PFSK-1 (cell line): ENCODE data around the gene DTL.

ENCODE experiments used
- FOXP2 ChIP-seq: optimal IDR thresholded peaks from 2 replicates; pipeline ENCODE3; 2011; ENCODE audit warnings: borderline replicate concordance, control low read depth, inconsistent platforms; ENCODE audit not compliant: insufficient read depth; ENCODE audit errors: extremely low read length, extremely low read depth
- POLR2AphosphoS5 ChIP-seq: IDR thresholded peaks from 2 replicates; pipeline ENCODE4 v1.6.1; 2012; ENCODE audit warnings: low read depth, mild to moderate bottlenecking, control low read depth, low read length, moderate library complexity
- REST ChIP-seq, 2 experiments: IDR thresholded peaks; 2 replicates each; pipeline versions ENCODE4 v1.6.1 to v1.8.0; 2011 to 2012; ENCODE audit warnings: low read depth in 2 of 2, low read length in 2 of 2, control low read depth in 1 of 2, inconsistent platforms in 1 of 2, mild to moderate bottlenecking in 1 of 2, moderate library complexity in 1 of 2; ENCODE audit not compliant: insufficient read depth in 1 of 2
- SIN3A ChIP-seq: IDR thresholded peaks from 2 replicates; pipeline ENCODE4 v1.6.1; 2012; ENCODE audit warnings: mild to moderate bottlenecking, low read length, moderate library complexity, borderline replicate concordance; ENCODE audit not compliant: insufficient read depth
- TAF1 ChIP-seq: IDR thresholded peaks from 2 replicates; pipeline ENCODE4 v1.6.1; 2012; ENCODE audit warnings: low read length, control low read depth, borderline replicate concordance; ENCODE audit not compliant: insufficient read depth

- TF ChIP-seq REST (IDR thresholded peaks at IDR 0.05; ENCODE audit: insufficient read depth in 1 of 2, low read depth in 2 of 2, low read length in 2 of 2) (no peak), POLR2AphosphoS5 (no peak), SIN3A (no peak), TAF1 (no peak), FOXP2 (no peak)
These were observed 23.4 kb upstream of the DTL start for GRCh38 chr1:212012034-212012740.
